HEK293 (cell line): ENCODE data around the gene CHEK2.

Experiments used
- BCL11B ChIP-seq: fragments of 450-650 bp; formaldehyde crosslinking; IDR thresholded peaks from 2 replicates; pipeline ENCODE4 v1.5.1; 2016; ENCODE audit warnings: low read depth, missing biosample characterization, missing genetic modification characterization
- ZNF274 ChIP-seq, 2 experiments: fragments of 200-500 bp in 1 of 2; fragments of 450-650 bp in 1 of 2; sonication (Bioruptor generic) in 1 of 2; formaldehyde crosslinking in 1 of 2; IDR thresholded peaks; 2 replicates each; pipeline versions ENCODE4 v1.5.1 to v1.6.1; 2014 to 2016; ENCODE audit warnings: borderline replicate concordance in 1 of 2, inconsistent platforms in 1 of 2, low read length in 1 of 2, missing biosample characterization in 1 of 2, missing genetic modification characterization in 1 of 2
- ZNF791 ChIP-seq: fragments of 450-650 bp; formaldehyde crosslinking; IDR thresholded peaks from 2 replicates; pipeline ENCODE4 v1.5.1; 2016; ENCODE audit warnings: missing biosample characterization, missing genetic modification characterization
- ZNF792 ChIP-seq: fragments of 450-650 bp; formaldehyde crosslinking; IDR thresholded peaks from 2 replicates; pipeline ENCODE4 v1.5.1; 2016; ENCODE audit warnings: missing biosample characterization, missing genetic modification characterization

GRCh38 chr22:28737701-28738100 is 3.9 kb downstream of the CHEK2 start:
- TF ChIP-seq ZNF791 (tag by site-specific recombination), result no peak
- TF ChIP-seq ZNF792 (tag by site-specific recombination), result no peak
- TF ChIP-seq ZNF274 (IDR thresholded peaks at IDR 0.05; ENCODE audit: low read length), result no peak
- no peak for TF ChIP-seq ZNF274 (tag by site-specific recombination; IDR thresholded peaks at IDR 0.05; ENCODE audit: borderline replicate concordance)
- no peak for TF ChIP-seq BCL11B (tag by site-specific recombination)
